Lower lobe of right lung (tissue), 2 donors: ENCODE data around the gene FKBP1C. TPM values are rescaled to one million over a fixed set of nuclear protein-coding genes. Genes with fewer than 3 reads are reported as not detected.

Source experiments
- ATAC-seq, 2 donors: fragments of 200-7000 bp; cut with Tn5 transposase; one replicate each; pipeline ENCODE4 v1.9.1; 2020 to 2022; ENCODE audit warnings: mild to moderate bottlenecking in 2 of 2, moderate library complexity in 2 of 2
- DNase-seq: peaks from one replicate; pipeline ENCODE4 v3.0.0-alpha.2; 2020
- H3K27ac ChIP-seq: fragments of 200-600 bp; one replicate; pipeline ENCODE4 v1.8.0; 2022
- H3K27me3 ChIP-seq: fragments of 200-600 bp; one replicate; pipeline ENCODE4 v1.8.0; 2022; ENCODE audit warnings: low read depth
- H3K36me3 ChIP-seq: fragments of 200-600 bp; one replicate; pipeline ENCODE4 v1.8.0; 2022; ENCODE audit warnings: mild to moderate bottlenecking
- H3K4me1 ChIP-seq: fragments of 200-600 bp; one replicate; pipeline ENCODE4 v1.8.0; 2022
- H3K4me3 ChIP-seq: fragments of 200-600 bp; one replicate; pipeline ENCODE4 v1.8.0; 2022; ENCODE audit warnings: mild to moderate bottlenecking
- H3K9me3 ChIP-seq: fragments of 200-600 bp; one replicate; pipeline ENCODE4 v1.8.0; 2022
- CTCF ChIP-seq: fragments of 200-600 bp; IDR thresholded peaks from one replicate; pipeline ENCODE4 v1.8.0; 2022; ENCODE audit warnings: antibody characterized with exemption, mild to moderate bottlenecking
- intact Hi-C: fragments of 100-400 bp; cut with DNase I; formaldehyde crosslinking; loops from one replicate; pipeline ENCODE4 v1.11.0; 2022
- total RNA-seq: library from RNA; stranded (reverse); fragmentation: NEBNext Ultra II Directional; extraction: Animal tissue kit (Norgen Biotek cat#: 25700); gene quantifications from one replicate; pipeline ENCODE4 v1.2.1, GENCODE V29; 2021
- donor health status: DM: no; HTN: yes; CAD: no; lungs with severe emphysema.

Gene FKBP1C
- total RNA-seq, 1 donor from 2014 or later, result 1.1 TPM

- Histone ChIP-seq H3K4me1 (no peaks in the 10 kb centered on the region), H3K27me3 (no peaks in the 10 kb centered on the region), H3K9me3 (no peaks in the 10 kb centered on the region), H3K4me3 (no peak overlapping the region), H3K27ac (no peak overlapping the region), H3K36me3 (no peaks in the 10 kb centered on the region)
- no peak for DNase-seq
- TF ChIP-seq CTCF, result no peak
- no peak for ATAC-seq
- intact Hi-C loops, result no loop called here
These were observed 38.7 kb downstream of the FKBP1C start for GRCh38 chr6:63249875-63250482.

GRCh38 chr6:63259153-63259552 lies 47.9 kb downstream of the FKBP1C start:
- DNase-seq (no peak), ATAC-seq (no peak)
- Histone ChIP-seq H3K27ac (no peak overlapping the region), H3K4me1 (no peaks in the 10 kb centered on the region), H3K4me3 (no peak overlapping the region), H3K27me3 (no peaks in the 10 kb centered on the region), H3K9me3 (no peaks in the 10 kb centered on the region), H3K36me3 (no peaks in the 10 kb centered on the region)
- intact Hi-C loops, result no loop called here
- no peak for TF ChIP-seq CTCF

- H3K4me3 ChIP-seq, result no peak overlapping the region
- H3K9me3 ChIP-seq, result no peaks in the 10 kb centered on the region
- H3K4me1 ChIP-seq, result no peaks in the 10 kb centered on the region
- H3K27ac ChIP-seq, result no peak overlapping the region
- intact Hi-C loops, result no loop called here
- no peaks in the 10 kb centered on the region for H3K27me3 ChIP-seq
- no peak for DNase-seq
- no peak for ATAC-seq
- TF ChIP-seq CTCF, result no peak
- no peaks in the 10 kb centered on the region for H3K36me3 ChIP-seq
These were observed 50.6 kb downstream of the FKBP1C start for GRCh38 chr6:63261820-63262219.

Other genes with a start within 250 kb of the FKBP1C start
- gene LGSN, start 108.5 kb downstream of the FKBP1C start, total RNA-seq, result 1.7 TPM